Body of pancreas (tissue), 4 donors: ENCODE data around the gene PBOV1.

Source experiments
- CTCF ChIP-seq, 7 experiments: fragments of 450-650 bp in 4 of 7; fragments of 200-600 bp in 3 of 7; sonication (generic) in 3 of 7; IDR thresholded peaks; one replicate each; pipeline ENCODE4 v1.5.1; 2016 to 2019; ENCODE audit warnings: antibody characterized with exemption in 7 of 7
- POLR2A ChIP-seq, 3 donors: fragments of 450-650 bp; IDR thresholded peaks; one replicate each; pipeline ENCODE4 v1.6.1; 2016; ENCODE audit warnings: antibody characterized with exemption in 3 of 3, mild to moderate bottlenecking in 2 of 3

GRCh38 chr6:138205437-138206094 is 12.7 kb downstream of the PBOV1 start:
- TF ChIP-seq CTCF (IDR thresholded peaks at IDR 0.05) (no peak), POLR2A (IDR thresholded peaks at IDR 0.05) (no peak)
